ENCODE measurements around the gene CXCL12.

The CXCL12 gene

DNA sequence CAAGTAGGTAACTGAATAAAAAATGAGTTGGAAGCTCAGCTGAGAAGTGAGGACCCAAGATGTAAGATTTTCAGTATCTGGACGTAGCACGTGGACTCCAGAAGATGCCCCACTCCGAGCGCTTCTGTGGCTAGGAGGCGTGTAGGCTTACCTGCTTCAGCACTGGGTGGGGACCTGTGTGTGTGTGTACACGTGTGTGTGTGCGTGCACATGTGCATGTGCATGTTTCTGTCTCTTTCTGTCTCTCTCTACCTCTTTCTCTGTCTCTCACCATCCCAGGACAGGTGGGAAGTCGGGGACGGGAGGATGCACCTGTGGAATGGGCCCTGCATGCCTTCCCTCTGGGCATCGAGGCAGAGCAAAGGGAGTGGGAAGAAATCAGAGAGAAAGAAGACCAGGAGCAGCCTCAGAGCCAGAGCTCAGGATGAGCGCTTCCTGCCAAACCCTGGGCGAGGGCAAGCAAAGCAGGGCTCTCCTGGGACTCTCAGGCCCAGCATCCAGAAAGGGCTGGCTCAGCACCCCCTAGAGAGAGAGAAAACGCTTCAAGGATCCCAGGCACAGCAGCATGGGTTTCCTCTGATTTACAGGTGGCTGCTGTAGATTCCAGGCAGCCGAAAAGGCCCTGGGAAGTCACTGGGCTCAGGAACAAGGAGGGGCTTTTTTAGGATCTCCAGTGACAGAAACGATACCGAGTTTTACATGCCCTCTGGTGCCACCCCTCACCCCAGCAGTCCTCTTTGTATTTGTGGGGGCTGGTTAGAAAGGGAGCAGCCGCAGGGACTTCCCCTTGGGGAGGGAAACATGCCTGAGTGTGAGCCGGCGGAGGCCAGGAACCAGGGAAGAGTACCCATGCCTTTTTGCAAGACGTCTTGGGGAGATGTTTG lies 28.5 kb downstream of the CXCL12 start:
- TF ChIP-seq, protein P1, sequence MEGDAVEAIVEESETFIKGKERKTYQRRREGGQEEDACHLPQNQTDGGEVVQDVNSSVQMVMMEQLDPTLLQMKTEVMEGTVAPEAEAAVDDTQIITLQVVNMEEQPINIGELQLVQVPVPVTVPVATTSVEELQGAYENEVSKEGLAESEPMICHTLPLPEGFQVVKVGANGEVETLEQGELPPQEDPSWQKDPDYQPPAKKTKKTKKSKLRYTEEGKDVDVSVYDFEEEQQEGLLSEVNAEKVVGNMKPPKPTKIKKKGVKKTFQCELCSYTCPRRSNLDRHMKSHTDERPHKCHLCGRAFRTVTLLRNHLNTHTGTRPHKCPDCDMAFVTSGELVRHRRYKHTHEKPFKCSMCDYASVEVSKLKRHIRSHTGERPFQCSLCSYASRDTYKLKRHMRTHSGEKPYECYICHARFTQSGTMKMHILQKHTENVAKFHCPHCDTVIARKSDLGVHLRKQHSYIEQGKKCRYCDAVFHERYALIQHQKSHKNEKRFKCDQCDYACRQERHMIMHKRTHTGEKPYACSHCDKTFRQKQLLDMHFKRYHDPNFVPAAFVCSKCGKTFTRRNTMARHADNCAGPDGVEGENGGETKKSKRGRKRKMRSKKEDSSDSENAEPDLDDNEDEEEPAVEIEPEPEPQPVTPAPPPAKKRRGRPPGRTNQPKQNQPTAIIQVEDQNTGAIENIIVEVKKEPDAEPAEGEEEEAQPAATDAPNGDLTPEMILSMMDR (IDR thresholded peaks at IDR 0.05; ENCODE audit: insufficient read depth, low read length, missing control alignments), result no peak
- CTCF ChIA-PET, result interaction anchor here (1.3 kb wide), 1 partner anchor 30 kb away, joined by 3 read pairs; no protein-coding TSS in a partner anchor
- no peak overlapping the region for H3K4me3 ChIP-seq (ENCODE audit: low read depth, low read length)
- no peak for DNase-seq (ENCODE audit: low read depth, low spot score)
- POLR2A ChIA-PET, result no interaction called here

DNA sequence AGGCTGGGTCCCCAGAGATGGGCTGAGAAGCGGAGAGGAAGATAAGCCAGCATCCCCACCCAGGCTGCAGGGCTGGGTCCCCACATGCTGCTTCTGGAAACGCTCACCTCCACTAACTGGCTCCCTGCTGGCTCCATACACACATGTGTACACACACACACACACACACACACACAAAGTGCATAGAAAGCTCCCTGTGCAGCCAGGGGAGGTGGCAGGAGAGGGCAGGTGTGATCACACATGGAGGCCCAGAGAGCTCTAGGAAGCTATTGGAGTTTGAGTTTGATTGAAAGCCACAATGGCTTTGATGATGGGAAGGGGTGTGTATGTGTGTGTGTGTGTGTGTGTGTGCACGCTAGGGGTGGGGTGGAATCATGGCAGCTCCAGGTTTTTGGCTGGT lies 29.3 kb downstream of the CXCL12 start:
- H3K4me3 ChIP-seq (ENCODE audit: low read depth, low read length), result no peak overlapping the region
- no peak for DNase-seq (ENCODE audit: low read depth, low spot score)
- TF ChIP-seq, protein P1 (IDR thresholded peaks at IDR 0.05; ENCODE audit: insufficient read depth, low read length, missing control alignments), result no peak
- POLR2A ChIA-PET, result no interaction called here
- CTCF ChIA-PET, result interaction anchor here (1.3 kb wide), 1 partner anchor 31 kb away, joined by 3 read pairs; no protein-coding TSS in a partner anchor

DNA sequence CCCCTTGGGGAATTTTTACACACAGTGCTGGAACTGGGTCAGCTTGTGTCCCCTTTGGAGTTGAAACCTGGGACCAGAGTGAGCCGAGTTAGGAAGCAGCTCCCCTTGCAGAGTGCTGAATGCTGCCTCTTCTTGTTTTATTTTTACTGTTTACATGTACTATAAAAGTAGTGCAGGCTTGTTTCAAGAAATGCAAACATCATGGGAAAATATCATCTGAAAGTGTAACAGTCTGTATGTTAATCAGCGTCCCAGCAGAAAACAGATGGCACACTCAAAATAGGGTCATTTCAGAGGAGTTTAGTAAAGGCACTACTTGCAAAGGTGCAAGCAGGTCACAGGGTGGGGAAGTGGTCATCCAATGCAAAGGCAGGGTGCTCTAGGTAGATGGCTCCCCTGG lies 30.1 kb downstream of the CXCL12 start:
- TF ChIP-seq, protein P1 (IDR thresholded peaks at IDR 0.05; ENCODE audit: insufficient read depth, low read length, missing control alignments), result no peak
- ChIA-PET CTCF (interaction anchor here (0.9 kb wide), 1 partner anchor 13 kb away, joined by 3 read pairs; no protein-coding TSS in a partner anchor), POLR2A (no interaction called here)
- no peak for DNase-seq (ENCODE audit: low read depth, low spot score)
- H3K4me3 ChIP-seq (ENCODE audit: low read depth, low read length), result no peak overlapping the region

DNA sequence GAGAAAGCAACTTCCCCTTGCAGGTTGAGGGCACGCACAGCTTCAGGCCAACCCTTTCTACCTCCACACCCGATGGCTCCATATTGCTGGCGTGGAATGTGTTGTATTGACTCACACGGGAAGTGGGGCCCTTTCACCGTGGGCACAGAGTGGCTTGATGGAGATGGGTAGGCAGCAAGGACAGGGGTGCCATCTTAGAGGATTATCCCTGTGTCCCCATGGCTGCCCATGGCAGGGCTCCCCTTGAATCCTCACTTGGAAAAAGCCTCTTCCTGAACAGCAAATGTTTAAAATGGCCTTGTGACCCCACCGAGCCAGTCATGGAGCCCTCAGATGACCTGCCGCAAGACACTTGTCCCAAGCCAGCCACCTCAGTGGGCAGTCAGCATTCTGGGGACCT lies 31.2 kb downstream of the CXCL12 start:
- POLR2A ChIA-PET, result no interaction called here
- CTCF ChIA-PET, result interaction anchor here (0.7 kb wide), 1 partner anchor 13 kb away, joined by 3 read pairs; no protein-coding TSS in a partner anchor
- DNase-seq (ENCODE audit: low read depth, low spot score), result no peak
- TF ChIP-seq, protein P1 (IDR thresholded peaks at IDR 0.05; ENCODE audit: insufficient read depth, low read length, missing control alignments), result no peak
- H3K4me3 ChIP-seq (ENCODE audit: low read depth, low read length), result no peak overlapping the region

DNA sequence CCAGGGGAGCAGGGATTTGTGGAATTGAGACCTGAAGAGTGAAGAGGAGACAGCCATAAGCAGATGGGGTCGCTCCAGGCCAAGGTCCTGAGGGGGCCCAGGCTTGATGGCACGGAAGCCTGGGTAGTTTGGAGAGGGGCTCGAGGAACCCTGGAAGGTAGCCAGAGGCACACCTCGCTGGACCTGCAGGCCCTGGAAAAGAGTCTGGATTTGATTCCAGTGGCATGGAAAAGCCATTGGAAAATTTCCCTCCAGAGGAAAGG lies 31.8 kb downstream of the CXCL12 start:
- DNase-seq (ENCODE audit: low read depth, low spot score), result no peak
- H3K4me3 ChIP-seq (ENCODE audit: low read depth, low read length), result no peak overlapping the region
- TF ChIP-seq, protein P1 (IDR thresholded peaks at IDR 0.05; ENCODE audit: insufficient read depth, low read length, missing control alignments), result no peak
- ChIA-PET POLR2A (no interaction called here), CTCF (no interaction called here)

DNA sequence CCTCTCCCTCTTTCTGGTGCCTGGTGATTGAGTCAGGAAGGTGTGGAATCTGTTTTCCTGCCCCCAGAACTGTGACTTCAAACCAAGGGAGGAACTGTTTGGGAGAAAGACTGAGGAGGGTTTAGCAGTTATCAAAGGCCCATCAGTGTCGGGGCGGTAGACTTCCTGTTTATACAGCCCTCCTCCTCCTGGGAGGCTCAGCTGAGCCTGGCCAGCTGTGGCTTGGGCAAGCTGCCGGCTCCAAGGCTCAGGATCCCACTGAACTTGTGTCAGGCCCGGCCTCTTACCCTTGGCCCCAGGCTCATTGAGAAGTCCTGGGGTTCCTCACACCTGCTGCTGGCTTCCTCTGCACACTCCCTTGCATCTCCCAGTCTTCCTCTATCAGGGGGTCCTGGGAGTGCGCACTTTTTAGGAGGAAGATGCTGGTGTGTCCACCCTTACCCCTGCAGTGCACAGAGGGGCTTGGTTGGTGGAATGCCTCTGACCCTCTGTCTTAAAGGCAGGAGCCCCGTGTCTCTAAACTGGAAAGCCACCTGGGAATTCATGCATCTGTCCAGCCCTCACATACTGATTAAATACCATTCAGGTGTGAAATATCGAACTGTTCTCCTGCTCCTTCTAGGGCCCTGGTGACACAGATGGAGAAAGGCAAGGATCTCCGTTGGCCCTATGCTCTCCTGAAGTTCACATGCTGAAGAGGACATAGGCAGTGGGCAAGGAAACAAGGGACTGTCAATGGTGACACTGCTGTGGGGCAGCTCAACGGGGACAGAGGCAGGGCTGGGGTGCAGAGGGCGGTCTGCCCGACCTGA lies 32.4 kb downstream of the CXCL12 start:
- POLR2A ChIA-PET, result no interaction called here
- H3K4me3 ChIP-seq (ENCODE audit: low read depth, low read length), result no peak overlapping the region
- DNase-seq (ENCODE audit: low read depth, low spot score), result no peak
- TF ChIP-seq, protein P1 (IDR thresholded peaks at IDR 0.05; ENCODE audit: insufficient read depth, low read length, missing control alignments), result no peak
- CTCF ChIA-PET, result no interaction called here

All from AG04449 (cell line).